Stimulated activated CD8-positive, alpha-beta memory T cell treated with anti-CD3 and anti-CD28 coated beads, Interleukin-15, amount 100 ng/mL, for 48 hours (primary cell): Measurements from ENCODE around the gene GRHPR.
A peak's percentile ranks its signal among the peaks of the same experiment; 100 is the strongest.
"Not testable (repeated sequence)": the region's sequence is repeated elsewhere in the genome, so short reads cannot be mapped to it uniquely, and the experiment has no call there.

Experiments used
- DNase-seq, 2 donors: peaks; one replicate each; pipeline ENCODE4 v3.0.0-alpha.2; 2020; ENCODE audit warnings: low read depth in 2 of 2

The GRHPR gene

DNA sequence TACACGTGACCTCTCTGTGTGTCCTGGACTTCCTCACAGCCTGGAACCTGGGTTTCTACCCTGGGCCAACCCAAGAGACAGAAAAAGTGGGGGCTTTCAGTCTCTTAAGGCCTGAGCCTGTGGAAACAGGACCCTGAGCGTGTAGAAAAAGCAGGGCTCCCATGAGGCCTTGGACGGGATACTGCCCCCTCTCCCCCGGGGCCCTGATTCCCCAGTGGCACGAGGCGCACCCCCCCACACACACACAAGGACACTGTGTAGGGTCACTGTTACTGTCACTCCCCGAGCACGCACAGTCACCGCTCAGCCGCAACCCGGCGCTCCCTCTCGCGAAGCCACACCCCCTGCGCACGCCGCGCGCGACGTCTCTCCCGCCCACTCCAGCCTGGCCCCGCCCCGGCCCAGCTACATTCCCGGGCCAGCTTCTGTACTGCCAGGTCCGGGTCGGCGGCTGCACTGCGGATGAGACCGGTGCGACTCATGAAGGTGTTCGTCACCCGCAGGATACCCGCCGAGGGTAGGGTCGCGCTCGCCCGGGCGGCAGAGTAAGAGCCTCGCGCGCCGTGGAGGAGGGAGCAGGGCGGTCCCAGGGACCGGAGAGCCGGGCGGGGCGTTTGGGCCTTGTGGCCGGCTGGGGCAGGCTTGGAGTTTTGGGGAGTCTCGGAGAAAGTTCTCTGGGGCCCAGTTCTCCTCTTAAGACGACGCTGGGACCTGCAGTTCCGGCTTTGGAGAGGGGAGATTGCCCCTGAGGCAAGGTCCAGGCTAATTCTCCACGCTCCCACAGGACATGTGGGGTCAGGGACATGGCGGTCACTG, at the start of gene GRHPR:
Gene GRHPR, plus strand, starts transcription at position 408 of the 816 bp plus-strand sequence. Its CDS starts 55 bp downstream, at position 463.
- peak; percentile 84 to 86 for DNase-seq

- DNase-seq, result no peak
These were observed 49.7 kb upstream of the GRHPR start for GRCh38 chr9:37372839-37373238.

DNA sequence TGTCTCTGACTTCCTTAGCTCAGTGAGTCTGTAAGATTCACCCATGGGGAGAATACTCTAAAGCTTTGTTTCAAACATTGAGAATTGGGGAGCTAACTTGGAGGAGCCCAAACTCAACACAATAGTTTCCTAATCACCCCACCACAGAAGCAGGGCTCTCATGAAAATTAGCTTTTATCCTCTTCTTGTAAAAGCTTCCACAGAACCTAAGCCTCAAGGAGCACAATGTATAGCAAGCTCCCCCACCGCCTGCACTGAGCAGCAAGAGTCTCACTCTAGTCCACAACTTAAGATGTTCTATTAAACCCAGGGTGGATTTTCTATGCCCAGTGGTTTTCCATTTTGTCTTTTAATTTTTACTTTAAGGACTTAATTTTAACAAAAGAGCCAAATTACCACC, 48.9 kb upstream of the GRHPR start:
- no peak for DNase-seq

- no peak for DNase-seq
These were observed 47.6 kb upstream of the GRHPR start for GRCh38 chr9:37374892-37375291.

- no peak for DNase-seq
These were observed 44.5 kb upstream of the GRHPR start for GRCh38 chr9:37377688-37378612.

DNA sequence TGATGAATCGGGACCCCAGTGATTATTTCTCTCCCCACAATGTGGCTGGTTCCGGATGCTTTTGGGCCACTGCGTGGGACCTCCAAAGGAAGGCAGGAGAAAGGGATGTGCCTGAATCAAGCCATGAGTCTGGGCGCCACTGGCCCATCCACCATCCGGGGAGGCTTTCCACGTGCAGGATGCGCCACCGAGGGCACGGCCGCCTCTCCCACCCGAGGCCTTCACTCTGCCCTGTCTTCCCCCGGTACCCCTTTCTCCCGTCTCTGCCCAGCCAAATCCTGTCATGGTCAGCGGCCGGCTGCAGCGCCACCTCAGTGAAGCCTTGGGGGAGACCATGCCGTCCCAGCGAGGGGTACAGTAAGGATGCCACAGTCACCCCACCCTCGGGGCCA, 43.9 kb upstream of the GRHPR start:
- no peak for DNase-seq

- no peak for DNase-seq
These were observed 42.7 kb upstream of the GRHPR start for GRCh38 chr9:37379835-37380234.

DNA sequence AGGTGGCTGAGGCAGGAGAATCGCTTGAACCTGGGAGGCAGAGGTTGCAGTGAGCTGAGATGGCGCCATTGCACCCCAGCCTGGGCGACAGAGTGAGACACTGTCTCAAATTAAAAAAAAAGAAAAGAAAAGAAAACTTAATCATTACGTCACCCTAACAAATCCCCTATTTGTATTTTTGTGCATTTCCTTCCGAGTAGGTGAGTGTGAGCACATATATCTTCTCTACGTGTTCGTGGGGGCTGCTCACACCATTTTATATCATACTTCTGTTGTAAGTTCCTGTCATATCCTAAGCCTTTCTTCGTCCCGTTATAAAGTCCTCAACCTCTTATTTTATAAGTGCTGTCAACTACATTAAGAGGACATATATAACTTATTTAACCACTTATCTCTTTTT, 41.9 kb upstream of the GRHPR start:
- no peak for DNase-seq

DNA sequence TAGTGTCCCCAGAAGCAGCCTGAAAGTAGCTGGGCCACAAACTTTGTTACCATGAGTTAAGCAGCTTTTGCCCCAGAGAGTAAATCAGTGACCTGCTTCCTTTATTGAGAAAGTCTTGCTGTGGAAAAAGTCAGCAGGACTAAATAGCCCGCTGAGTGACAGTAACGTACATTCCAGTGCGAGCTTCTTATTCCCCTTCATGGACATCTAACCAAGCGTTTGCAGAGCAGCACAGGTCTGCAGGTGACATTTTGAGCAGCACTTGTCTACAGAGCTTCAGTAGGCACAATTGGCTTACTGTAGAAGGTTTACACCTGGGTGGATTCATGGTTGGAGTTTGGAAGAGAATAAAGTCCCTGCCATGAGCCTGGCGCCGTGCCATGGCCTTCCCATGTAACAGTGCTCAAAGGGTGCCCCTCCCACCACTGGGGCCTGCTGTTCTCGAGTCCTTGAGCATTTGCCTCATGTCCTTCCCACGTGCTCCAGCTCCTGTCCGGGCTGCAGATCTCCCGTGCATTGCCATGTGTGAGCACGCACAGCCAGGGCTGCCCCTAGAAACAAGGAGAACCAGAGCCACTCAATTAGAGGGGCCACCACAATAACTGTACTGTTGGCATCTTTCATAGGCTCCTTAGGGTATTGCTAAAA, 41.3 kb upstream of the GRHPR start:
- no peak for DNase-seq

GRCh38 chr9:37382161-37382981, 40.1 kb upstream of the GRHPR start:
- no peak for DNase-seq

DNA sequence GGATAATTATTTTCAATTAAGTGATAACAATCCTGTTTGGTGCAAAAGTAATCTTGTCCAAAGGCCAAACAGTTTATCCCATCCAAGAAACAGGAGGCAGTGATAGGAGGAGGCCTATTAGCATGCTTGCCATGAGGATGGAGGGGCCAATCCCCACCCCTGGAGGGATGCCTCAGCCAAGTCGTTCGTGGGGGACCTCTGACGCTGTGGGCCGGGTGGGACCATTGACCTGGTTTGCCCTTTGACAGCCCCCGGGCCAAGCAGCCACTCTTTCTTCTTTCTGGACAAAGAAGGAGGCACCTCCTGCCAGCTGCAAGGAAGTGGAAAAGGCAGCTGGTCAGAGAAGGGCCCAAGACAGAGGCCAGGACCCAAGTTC, 39.5 kb upstream of the GRHPR start:
- DNase-seq, result no peak

DNA sequence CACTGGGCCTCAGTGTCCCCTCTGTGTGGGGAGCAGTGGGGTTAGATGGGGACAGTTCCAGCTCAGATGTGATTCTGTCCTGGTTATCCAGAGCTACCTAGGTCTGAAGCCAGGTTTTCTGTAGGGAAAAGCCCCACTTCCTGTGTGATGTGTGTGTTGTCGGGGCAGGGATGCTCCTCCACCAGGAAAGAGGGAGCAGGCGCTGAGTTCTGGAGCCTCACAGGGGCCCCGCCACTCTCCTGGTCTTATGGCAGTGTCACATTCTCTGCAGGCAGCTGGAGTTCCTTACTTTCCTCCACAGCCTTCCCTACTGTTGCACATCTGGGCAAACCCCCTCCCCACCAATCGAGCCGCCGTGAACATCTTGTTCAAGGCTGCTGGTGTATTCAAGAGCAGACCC, 39.1 kb upstream of the GRHPR start:
- DNase-seq, result no peak

DNA sequence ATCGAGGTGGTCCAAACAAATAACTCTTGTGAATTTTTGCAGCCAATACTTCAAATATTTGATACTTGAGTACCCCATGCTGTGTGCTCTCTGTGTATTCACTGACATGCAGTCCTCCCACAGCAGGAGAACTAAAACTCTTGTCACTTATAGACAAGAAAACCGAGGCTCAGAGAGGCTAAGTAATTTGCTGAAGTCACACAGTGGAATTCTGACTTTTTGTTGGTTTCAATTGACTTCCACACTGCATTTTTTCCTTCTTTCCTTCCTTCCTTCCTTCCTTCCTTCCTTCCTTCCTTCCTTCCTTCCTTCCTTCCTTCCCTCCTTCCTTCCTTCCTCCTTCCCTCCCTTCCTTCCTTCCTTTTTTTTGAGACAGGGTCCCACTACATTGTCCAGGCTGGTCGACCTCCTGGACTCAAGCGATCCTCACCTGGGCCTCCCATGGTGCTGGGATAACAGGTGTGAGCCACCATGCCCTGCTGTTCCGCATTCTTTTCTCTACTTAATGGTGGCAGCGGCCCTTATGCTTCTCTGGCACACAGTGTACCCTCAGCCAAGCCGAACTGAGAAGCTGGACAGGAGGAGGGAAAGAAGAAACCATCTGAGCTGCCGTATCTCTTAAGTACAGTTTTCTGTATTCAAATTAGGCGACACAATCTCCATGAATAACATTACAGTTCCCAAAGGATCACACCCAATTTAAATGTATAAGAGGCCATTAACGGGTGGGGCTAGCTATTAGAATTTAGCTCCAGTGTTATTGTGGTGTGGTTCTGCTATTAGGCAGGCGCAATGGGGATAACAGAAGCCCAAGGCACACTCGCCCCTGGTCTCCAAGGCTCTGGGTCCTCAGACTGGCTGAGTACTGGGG, 38.4 kb upstream of the GRHPR start:
- no peak for DNase-seq

GRCh38 chr9:37385286-37385685, 37.2 kb upstream of the GRHPR start:
- DNase-seq, result no peak

GRCh38 chr9:37386988-37387387, 35.5 kb upstream of the GRHPR start:
- DNase-seq, result no peak

GRCh38 chr9:37390759-37391158, 31.7 kb upstream of the GRHPR start:
- no peak for DNase-seq

DNA sequence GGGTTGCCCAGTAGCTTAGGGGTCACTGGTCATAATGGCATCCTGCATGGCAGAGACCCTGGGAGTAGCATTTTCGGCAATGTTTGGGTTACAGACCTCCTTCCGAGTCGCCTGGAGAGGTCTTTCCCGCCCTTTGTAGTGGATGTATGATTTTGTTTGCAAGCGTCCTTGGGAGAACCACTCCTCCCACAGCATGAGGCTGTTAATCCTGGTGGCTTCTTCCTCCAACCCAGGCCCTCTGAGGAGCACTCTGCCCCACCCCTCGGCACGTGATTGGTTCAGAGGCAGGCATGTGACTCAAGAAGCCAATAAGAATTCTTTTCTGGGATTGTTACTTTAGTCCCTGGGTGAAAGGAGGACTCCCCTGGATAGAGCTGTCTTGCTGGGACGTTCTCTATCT, 30.2 kb upstream of the GRHPR start:
- DNase-seq, result no peak

DNA sequence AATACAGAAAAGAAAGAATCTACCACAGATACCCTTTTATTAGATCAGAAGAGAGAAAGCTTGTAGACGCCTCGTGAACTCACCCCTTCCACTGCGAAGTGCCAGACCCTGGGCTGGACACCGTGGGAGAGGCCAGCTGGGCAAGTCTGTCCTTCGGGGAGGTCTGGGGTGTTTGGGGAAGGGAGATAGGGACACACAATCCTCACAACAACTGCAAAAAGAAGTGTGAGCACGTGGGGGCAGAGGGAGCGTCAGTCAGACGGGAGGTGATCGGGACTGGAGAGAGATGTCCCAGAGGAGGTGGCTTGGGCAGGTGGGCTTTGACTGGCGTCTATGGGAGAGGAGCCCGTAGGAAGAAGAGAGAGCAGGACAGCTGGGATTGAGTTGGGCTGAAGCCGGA, 27.3 kb upstream of the GRHPR start:
- no peak for DNase-seq

DNA sequence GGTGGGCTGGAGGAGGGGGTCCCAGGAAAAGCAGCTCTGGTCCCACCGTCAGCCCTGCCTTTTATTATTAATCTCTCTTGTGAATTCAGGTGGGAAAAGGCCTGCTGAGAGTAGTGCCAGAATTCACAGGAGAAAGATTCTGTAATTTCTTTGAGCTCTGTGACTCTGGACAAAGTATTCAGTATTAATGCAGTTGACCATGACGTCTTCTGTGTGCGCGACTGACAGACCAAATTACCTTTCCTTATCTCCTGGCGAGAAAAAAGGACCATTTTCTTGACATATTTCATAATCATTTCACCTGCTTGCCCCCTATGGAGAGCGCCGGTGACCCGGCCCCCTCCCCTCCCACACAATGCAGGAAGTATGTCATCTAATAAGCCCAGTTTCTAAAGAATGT, 26.8 kb upstream of the GRHPR start:
- DNase-seq, result no peak

GRCh38 chr9:37397948-37398347, 24.5 kb upstream of the GRHPR start:
- not testable (repeated sequence) for DNase-seq
